HG02763 (cell line): Measurements from ENCODE around the gene CXCL10.

Experiments used
- ATAC-seq: cut with Tn5 transposase; IDR thresholded peaks from one replicate; pipeline ENCODE4 v1.9.1; 2021; ENCODE audit warnings: mild to moderate bottlenecking, moderate library complexity; ENCODE audit not compliant: unreplicated experiment

CXCL10 gene

DNA sequence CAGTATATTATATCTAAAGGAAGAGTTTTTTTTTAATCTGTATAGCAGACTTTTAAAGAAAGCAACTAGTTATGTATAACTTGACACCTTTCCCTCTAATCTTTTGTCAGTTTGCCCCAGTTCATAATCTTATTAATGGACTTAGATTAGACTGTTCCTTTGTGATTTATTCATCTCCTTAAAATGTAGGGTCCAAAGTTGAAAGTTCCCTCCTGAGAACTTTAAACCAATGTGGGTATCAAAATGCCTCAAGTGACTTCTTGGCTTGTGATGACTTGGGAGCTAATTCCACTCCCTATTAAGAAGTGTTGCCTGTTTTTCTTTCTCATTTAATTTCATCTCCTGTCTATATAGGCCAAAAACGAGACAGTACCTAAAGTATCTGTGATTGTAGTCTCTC, 26.2 kb downstream of the CXCL10 start:
- no peak for ATAC-seq

DNA sequence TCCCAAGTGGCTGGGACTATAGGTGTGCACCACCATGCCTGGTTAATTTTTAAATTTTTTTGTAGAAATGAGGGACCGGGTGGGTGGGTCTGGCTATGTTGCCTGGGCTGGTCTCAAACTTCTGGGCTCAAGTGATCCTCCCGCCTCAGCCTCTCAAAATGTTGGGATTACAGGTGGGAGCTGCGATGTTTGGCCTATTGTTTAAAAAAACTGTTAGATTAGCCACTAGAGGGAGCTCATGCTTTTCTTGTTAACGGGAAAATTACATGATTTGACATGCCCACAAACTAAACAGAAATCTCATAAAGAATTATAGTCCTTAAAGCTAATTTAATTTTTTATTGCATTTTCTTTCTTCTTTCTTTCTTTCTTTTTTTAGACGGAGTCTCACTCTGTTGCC, 27.6 kb downstream of the CXCL10 start:
- ATAC-seq, result no peak

DNA sequence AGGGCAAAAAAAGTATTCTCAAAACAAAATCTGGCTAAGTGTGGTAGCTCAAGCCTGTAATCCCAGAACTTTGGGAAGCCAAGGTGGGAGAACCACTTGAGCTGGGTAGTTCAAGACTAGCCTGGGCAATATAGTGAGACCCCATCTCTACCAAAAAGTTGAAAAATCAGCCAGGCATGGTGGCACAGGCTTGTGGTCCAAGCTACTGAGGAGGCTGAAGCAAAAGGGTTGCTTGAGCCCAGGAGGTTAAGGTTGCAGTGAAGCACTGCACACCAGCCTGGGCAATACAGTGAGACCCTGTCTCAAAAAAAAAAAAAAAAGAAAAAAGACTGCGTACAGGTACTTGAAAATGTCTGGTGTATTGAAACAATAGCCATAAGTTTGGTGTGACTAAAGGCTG, 30.8 kb downstream of the CXCL10 start:
- ATAC-seq, result no peak

DNA sequence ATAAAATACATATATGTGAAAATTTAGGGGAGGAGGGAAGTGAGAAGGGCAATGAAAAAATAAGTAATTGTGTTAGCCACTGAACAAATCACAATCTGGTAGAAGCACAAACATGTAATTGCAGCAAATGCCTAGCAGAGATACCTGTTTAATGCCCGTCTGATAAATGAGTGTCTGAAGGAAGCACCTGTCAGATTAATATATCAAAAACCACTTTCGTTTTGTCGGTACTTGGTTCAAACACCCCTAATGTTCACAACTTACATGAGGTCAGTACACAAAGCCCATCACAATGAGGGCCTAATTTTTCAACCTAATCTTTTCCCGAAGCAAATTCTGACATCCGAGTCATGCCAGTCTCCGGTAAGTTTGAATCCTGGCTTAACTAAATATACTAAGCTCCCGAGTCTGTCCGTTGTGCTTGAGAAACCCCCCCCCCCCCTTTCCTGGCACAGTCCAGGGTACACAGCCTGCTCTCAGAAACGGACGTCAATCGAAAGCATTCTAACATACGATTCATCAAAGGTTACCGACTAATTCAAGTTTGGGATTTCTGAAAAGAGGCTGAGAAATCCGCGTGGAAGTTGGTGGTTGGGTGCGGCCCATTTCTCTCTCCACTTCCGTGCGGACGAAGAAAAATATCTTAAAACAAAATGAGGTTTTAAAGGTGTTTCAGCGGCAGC, 33.3 kb downstream of the CXCL10 start:
- ATAC-seq, result no peak

DNA sequence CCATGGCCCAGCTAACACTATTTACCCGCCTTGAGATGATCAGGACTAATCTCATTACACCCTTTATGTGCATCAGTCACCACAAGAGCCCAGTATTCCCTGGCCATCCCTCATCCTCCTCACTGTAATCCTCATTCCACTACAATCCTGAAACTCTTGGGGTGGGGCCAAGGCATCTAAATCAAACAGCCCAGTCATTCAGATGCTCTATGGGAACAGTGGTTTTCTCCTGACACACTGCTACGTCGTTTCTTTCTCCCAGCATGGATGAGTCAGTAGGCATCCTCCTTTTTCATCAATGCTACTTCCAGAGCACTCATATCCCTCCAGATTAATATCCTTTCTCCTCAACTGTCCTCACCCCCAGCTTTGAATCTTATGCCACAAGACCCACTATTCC, 38.2 kb downstream of the CXCL10 start:
- no peak for ATAC-seq

DNA sequence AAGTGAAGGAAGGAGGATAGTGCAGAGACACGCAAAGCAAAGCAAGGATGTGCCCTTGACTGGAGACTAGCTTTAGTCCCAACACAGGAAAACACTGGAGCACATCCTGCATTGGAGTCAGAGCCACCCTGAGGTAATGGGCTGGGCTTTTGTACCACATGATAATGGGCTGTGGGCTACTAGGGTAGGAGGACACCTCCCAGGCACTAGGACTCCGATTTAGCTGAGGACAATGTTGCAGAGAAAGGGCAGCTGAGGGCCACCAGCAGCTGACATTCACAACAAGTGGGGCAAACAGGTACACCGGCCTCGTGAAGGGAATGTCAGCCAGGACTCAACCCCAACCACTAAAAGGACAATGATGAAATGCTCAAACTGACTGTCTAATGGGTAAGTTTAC, 42.7 kb downstream of the CXCL10 start:
- ATAC-seq, result no peak

DNA sequence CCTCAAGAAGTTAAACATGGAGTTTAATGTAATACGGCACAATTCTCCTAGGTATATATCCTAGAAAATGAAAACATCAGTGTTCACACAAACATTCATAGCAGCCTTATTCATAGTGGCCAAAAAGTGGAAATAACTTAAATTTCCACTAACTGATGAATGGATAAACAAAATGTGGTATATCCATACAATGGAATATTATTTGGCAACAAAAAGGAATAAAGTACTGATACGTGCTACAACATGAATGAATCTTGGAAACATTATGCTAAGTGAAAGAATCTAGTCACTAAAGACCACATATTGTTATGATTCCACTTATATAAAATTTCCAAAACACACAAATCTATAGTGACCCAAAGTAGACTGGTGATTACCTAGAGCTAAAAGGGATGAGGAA, 47.1 kb downstream of the CXCL10 start:
- no peak for ATAC-seq

DNA sequence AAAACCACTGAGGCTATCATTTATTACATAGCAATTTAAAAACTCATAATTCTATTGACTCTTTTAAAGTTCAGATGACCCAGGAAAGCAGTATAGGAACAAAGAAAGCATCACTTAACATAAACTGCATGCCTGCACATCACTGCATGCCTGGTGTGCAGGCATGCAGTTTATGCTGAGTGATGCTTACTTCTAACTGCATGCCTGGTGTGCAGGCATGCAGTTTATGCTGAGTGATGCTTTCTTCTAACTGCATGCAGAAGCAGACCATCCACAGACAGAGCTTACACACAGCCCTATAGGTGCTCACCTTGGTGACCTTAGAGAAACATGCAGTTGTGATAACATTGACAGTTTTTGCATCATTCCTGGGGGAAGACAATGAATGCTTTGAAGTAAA, 49.5 kb downstream of the CXCL10 start:
- no peak for ATAC-seq
